ENCODE measurements around the gene GRAMD1A.
"Not testable (repeated sequence)": the region's sequence is repeated elsewhere in the genome, so short reads cannot be mapped to it uniquely, and the experiment has no call there.

Gene GRAMD1A

GRCh38 chr19:34961775-34962686, 38.1 kb upstream of the GRAMD1A start:
- no peak for TF ChIP-seq CTCF (IDR thresholded peaks at IDR 0.05; ENCODE audit: low read depth, low read length)
- DNase-seq (ENCODE audit: extremely low read depth, low read depth) = no peak

- TF ChIP-seq CTCF (IDR thresholded peaks at IDR 0.05; ENCODE audit: low read depth, low read length) = no peak
- DNase-seq (ENCODE audit: extremely low read depth, low read depth) = no peak
Measured at GRCh38 chr19:34962687-34963572, 37.2 kb upstream of the GRAMD1A start.

- no peak for TF ChIP-seq CTCF (IDR thresholded peaks at IDR 0.05; ENCODE audit: low read depth, low read length)
- DNase-seq (ENCODE audit: extremely low read depth, low read depth) = no peak
Measured at GRCh38 chr19:34963573-34964406, 36.3 kb upstream of the GRAMD1A start, which contains the start of gene ZNF792. Gene ZNF792, minus strand, starts transcription at chr19:34964229. Its CDS starts 567 bp downstream, at chr19:34963662.

GRCh38 chr19:34964598-34964997, 35.5 kb upstream of the GRAMD1A start:
- no peak for TF ChIP-seq CTCF (IDR thresholded peaks at IDR 0.05; ENCODE audit: low read depth, low read length)
- DNase-seq (ENCODE audit: extremely low read depth, low read depth) = no peak

GRCh38 chr19:34965505-34965904, 34.6 kb upstream of the GRAMD1A start:
- not testable (repeated sequence) for DNase-seq (ENCODE audit: extremely low read depth, low read depth)

GRCh38 chr19:34967551-34967950, 32.6 kb upstream of the GRAMD1A start:
- no peak for TF ChIP-seq CTCF (IDR thresholded peaks at IDR 0.05; ENCODE audit: low read depth, low read length)
- no peak for DNase-seq (ENCODE audit: extremely low read depth, low read depth)

- DNase-seq (ENCODE audit: extremely low read depth, low read depth) = no peak
- no peak for TF ChIP-seq CTCF (IDR thresholded peaks at IDR 0.05; ENCODE audit: low read depth, low read length)
Measured at GRCh38 chr19:34969721-34970120, 30.4 kb upstream of the GRAMD1A start.

- DNase-seq (ENCODE audit: extremely low read depth, low read depth) = not testable (repeated sequence)
Measured at GRCh38 chr19:34970185-34970780, 29.8 kb upstream of the GRAMD1A start.

Measured in AG09319 (cell line).